GM21717 (cell line): Measurements from ENCODE around the gene MAD1L1.
"Not testable (repeated sequence)": the region's sequence is repeated elsewhere in the genome, so short reads cannot be mapped to it uniquely, and the experiment has no call there.

Source experiments
- ATAC-seq: cut with Tn5 transposase; IDR thresholded peaks from one replicate; pipeline ENCODE4 v1.9.1; 2021; ENCODE audit warnings: mild to moderate bottlenecking, moderate library complexity; ENCODE audit not compliant: unreplicated experiment

The MAD1L1 gene

DNA sequence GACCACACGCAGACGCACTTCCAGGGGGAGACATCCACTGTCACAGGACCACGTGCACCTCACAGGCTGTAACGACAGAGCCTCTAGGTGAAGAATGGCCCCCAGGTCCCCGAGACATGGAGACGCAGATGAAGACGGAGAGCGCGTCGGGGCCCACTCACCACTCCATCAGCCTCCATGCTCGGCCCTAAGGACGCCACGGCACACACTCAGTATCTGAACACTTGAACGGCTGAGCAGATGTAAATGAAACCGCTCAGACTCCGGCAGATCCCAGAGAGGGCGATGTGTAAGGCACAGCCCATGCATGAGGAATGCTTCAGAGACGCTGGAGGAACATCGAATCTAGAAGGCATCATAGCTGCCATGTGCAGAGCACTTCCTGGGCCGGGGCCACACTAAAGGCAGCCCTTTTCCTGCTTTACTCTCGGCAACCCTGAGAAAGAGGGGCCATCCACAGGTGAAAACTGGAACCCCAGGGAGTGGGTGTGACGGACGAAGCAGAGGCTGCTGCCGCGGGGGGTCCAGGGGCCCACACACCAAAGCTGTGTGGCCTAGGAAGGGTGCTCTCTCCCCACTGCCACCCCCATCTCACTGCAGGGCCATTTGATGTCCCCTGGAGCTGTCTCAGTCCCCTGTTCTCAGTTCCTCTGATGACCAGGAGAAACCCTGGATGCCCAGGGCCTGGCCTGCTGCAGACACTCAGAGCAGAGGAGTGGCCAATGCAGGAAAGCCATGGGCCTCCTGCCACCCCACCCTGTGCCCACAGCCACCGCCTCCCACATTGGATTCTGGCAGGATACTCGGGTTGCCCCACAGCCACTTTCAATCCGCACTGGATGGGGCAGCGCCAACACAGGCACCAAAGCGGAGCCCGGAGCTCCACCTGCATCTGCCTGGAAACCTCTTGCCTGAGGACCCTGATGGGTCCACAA lies 253.8 kb downstream of the MAD1L1 start:
- ATAC-seq, result no peak

DNA sequence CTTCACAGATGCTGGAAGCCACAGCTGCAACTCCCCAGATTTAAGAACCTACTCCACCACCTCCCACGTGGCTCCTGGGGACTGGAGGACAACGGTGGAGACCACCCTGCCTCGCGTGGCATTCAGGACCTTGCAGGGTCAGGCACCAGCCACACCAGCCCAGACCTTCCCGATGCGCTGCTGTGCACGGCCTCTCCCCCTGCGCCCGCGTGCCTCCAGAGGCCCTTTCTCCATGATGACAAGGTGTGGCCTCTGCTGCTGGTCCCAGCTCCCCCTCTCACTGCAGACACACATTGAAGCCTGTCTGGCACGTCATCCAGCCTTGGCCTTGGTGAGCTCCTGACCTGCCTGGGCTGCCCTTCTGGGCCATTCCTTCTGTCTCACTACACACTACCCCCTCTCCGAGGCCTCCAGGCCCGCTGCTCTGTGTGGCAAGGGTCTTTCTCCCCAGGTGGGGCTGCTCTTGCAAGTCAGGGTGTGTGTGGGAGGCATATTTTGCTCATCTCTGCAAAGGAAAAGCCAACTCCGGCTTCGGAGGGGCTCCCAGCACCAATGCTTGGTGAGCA lies 254.8 kb downstream of the MAD1L1 start:
- ATAC-seq, result no peak

DNA sequence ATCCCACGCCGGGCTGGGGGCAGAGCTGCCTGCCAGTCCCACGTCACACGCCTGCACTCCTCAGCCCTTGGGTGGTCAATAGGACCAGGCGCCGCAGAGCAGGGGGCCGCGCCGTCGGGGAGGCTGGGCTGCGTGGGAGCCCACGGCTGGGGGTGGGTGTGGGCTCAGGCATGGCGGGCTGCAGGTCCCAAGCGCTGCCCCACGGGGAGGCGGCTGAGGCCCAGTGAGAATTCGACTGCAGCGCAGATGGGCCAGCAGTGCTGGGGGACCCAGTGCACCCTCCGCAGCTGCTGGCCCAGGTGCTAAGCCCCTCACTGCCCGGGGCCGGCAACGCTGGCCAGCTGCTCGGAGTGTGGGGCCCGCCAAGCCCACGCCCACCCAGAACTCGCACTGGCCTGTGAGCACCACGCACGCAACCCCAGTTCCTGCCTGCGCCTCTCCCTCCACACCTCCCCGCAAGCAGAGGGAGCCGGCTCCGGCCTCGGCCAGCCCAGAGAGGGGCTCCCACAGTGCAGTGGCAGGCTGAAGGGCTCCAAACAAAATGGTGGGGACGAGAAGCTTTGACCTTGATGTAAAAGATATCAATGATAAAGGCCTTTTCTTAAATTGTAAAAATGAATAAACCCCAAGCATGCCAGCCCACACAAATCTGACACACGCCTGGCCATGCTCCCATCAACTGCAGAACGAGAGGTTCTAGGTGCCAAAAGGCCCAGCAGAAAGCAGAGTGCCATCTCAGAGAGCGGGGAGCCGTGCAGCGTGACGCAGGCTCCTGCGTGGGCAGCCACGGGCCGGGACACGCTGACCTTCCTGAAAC lies 255.5 kb downstream of the MAD1L1 start:
- no peak for ATAC-seq

DNA sequence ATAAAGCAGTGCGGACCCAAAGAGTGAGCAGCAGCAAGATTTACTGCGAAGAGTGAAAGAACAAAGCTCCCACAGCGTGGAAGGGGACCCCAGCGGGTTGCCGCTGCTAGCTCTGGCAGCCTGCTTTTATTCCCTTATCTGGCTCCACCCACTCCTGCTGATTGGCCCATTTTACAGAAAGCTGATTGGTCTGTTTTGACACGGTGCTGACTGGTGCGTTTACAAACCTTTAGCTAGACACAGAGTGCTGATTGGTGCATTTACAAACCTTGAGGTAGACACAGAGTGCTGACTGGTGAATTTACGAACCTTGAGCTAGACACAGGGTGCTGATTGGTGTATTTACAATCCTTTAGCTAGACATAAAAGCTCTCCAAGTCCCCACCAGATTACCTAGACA lies 256.2 kb downstream of the MAD1L1 start:
- not testable (repeated sequence) for ATAC-seq

DNA sequence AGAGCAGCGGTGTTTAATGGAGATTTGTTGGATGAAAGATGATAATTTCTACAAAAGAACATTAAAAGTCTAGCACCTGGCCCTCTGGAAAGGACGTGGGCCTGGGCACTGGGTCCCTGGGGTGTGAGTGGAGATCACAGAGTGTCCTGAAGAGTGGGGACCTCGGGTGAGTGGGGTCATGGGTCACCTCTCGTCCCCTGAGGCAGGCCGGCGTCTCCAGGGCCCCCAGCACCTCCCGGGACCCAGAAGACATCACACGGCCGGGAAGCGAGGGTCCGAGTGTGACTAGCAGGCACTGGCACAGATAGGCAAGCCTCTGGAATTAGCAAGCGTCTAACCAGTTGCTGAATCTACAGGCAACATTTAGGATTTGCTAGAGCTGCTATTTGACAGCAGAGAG lies 257.2 kb downstream of the MAD1L1 start:
- no peak for ATAC-seq

DNA sequence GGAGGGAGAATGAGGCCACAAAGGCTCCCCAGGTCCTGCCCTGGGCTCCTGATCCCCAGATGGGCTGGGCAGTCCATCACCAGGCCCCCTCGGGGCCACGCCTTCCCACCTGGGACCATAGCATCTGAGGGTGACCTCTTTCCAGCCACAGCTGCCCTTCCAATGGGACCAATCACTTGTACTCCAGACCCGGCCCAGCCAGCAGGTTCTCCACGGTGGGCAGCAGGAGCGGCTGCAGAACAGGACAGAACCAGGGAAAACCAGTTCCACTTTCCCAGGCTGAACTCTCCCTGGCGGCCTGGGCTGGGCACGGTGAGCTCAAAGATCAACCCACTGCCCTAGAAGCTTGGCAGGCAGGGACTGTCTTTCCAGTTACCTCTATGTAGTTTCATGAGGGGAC lies 257.6 kb downstream of the MAD1L1 start:
- no peak for ATAC-seq

DNA sequence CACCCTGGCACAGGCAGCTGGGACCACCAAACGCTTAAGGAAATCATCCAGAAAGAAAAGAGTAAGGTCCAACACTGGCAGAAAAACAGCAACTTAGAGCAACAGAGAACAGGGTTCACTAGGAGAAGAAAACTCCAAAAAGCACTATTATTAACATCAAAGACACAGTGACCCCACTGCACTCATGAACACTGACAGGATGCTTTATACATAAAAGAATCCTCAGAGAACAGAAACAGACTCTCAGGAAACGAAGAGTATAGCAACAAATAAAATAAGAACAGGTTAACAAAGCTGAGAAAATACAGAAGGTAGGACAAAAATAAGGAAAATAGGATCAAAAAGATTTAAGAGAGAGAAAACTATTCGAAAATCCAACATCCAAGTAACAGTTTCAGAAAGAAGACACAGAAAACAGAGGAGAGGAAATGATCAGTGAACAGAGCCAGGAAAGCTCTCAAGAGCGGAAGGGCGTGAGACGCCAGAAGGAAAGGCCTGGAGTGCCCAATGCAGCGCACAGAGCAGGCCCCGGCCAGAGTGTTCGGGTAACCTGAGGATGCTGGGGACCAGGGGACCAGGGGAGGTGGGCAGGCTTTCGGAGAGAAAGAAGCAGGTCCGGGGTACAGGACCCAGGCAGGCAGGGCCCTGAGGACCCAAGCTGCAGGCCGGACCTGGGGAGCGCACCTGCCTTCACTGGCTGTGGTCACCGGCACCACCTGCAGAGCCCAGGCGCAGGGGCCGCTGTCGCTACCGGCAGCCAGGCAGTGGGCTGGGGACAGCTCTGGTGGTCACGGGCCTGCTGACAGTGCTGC lies 258.2 kb downstream of the MAD1L1 start:
- ATAC-seq, result no peak

DNA sequence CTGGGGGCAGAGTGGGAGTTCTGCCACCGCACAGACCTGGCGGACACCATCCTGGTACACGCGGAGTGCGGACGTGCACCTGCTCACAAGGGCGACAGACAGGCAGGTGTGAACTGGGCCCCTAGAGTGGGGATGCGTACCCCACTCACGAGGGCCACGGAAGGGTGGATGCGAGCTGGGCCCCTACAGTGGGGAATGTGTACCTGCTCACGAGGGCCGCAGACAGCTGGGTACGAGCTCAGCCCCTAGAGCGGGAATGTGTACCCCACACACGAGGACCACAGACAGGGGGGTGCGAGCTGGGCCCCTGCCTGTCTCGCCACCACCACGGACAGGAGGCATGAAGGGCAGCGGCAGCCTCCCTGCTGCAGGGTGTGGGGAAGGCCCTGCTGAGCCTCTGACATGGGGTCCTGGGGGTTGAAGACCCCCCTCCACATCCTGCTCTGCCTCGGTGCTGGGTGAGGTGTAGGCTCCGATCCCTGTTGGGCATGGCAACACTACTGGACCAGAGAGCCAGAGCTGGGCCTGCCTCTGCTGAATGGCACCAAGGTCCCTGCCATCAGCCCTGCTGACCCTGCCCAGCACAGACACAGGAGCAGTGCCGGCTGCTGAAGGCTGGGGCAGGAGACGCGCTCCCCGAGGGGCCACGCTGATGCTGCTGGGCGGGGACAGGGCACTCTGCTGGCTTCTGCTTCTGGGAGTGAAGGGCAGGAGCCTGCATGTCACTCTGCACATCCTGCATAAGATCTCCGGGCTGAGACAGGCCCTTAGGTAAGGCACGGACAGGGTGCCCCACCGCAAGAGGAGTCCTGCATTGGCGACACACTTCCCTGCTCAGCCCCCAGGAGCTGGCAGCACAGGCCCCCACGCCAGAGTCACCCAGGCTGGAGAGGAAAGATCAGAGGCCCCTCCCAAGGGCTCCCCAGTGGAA lies 259.2 kb downstream of the MAD1L1 start:
- no peak for ATAC-seq

DNA sequence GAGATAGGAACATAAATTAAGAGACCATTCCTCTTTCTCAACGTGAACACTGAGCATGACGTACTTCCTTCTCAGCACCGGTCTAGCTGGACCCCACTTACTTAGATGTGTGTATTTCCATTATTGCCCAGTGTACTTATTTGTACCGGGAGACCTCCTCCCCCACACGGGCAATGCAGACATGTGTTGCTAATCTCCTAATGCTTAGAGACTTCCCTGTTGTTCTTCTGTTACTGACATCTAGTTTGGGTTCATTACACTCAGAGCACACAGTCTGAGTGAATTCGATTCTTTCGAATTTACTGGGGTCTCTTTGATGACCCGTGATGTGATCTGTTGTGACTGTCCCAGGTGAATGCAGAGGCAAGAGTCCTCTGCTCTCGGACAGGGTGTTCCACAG lies 260.0 kb downstream of the MAD1L1 start:
- ATAC-seq, result no peak

DNA sequence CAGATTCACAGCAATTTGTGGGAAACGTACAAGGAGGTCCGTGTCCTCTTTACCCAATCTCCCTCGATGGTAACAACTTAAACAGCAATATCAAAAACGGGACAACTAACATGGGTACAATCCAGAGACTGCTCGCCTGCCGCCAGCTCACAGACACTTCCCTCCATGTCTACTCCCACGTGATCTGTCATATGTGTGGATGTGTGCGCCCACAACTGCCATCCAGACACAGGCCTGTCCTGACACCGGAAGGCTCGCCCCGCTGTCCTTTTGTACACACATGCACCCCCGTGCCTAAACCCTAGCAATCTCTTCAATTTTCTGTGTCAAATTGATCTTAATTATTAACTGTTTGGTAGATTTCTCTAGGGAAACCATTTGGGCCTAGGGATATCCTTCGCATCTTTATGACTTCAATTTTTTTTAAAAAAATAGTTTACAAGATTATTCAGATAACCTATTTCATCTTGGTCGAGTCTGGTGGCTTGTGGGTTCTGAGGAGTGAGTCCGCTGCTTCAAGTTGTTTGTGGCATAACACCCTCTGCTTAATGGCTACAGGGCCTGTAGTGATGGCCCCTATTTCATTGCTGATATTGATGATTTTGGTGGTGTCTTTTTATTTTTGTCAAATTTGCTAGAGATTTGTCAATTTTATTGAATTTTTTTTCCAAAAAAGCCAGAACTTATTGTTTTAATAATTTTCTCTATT lies 260.6 kb downstream of the MAD1L1 start:
- no peak for ATAC-seq

DNA sequence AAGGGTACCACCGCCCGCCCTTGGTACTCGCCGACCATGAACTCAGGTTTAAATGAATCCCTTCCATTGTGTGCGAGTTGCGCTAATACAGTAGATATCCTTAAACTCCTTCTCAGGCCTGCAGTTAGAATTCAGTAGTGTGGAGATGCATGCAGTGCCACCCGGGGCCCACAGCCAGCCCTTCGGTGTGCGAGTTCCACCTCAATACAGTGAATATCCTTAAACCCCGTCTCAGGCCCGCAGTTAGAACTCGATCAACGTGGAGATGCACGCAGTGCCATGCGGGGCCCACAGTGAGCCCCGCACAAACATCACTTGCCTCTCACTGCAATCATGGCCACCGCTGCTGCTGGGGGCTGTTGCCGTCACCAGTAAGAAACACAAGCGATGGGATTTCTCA lies 261.9 kb downstream of the MAD1L1 start:
- ATAC-seq, result no peak

DNA sequence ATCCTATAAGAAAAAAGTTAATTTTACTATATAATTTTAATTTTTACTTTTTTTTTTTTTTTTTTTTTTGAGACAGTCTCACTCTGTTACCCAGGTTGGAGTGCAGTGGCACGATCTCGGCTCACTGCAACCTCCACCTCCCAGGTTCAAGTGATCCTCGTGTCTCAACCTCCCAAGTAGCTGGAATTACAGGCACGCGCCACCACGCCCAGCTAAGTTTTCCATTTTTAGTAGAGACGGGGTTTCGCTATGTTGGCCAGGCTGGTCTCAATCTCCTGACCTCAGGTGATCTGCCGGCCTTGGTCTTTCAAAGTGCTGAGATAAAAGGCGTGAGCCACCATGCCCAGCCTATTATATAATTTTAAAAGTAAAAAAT lies 262.5 kb downstream of the MAD1L1 start:
- ATAC-seq, result not testable (repeated sequence)

DNA sequence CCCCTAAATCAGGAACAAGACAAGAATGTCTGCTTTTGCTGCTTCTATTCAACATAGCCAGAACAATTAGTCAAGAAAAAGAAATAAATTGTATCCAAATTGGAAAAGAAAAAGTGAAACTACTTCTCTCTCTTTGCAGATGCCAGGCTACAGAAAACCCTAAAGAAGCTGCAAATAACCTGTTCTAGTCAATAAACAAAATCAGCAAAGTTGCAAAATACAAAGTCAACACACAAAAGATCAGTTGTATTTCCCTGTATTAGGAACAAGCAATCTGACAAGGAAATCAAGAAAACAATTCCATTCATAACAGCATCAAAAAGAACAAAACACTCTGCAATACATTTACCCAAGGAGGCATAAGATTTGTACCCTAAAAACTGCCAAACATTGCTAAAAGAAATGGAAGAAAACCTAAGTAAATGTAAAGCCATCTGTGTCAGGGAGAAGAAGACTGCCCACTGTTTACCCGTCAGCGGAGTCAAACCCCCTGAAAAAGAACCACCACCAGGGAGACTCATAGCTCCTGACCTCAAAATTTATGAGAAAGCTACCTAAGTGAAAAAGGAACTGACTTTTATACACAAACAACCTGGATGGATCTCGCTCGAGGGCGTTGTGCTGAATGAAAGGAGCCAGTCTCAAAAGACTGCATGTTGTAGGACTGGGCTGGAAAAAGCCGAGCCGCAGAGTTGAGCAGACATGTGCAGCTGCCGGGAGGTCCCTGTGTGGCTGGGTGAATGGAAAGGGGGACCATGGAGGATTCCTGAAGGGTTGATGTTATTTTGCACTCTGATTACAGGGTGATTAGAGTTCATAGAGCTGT lies 263.1 kb downstream of the MAD1L1 start:
- no peak for ATAC-seq

DNA sequence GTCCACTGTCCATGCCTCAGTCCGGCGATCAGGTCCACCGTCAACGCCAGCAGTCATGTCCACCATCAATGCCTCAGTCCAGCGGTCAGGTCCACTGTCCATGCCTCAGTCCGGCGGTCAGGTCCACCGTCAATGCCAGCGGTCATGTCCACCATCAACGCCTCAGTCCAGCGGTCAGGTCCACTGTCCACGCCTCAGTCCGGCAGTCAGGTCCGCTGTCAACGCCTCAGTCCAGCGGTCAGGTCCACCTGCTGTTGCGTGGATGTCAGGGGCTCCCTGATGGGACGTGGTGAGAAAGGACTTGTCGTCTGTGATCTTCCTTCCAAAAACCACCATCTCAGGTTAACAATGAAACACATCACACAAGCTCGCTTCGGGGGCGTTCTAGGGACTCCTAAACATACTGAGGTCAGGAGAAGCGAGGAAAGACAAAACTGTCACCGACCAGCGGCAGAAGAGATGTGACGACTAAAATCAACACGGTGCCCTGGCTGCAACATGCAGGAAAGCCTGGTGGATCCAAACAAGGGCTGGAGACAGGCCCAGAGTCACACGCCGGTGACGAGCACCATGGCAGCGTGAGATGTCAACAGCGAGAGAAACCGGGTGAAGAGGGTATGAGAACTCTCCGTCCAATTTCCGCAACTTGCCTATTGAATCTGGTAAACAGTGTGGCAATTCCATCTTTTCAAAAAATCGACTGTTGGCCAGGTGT lies 264.2 kb downstream of the MAD1L1 start:
- no peak for ATAC-seq

DNA sequence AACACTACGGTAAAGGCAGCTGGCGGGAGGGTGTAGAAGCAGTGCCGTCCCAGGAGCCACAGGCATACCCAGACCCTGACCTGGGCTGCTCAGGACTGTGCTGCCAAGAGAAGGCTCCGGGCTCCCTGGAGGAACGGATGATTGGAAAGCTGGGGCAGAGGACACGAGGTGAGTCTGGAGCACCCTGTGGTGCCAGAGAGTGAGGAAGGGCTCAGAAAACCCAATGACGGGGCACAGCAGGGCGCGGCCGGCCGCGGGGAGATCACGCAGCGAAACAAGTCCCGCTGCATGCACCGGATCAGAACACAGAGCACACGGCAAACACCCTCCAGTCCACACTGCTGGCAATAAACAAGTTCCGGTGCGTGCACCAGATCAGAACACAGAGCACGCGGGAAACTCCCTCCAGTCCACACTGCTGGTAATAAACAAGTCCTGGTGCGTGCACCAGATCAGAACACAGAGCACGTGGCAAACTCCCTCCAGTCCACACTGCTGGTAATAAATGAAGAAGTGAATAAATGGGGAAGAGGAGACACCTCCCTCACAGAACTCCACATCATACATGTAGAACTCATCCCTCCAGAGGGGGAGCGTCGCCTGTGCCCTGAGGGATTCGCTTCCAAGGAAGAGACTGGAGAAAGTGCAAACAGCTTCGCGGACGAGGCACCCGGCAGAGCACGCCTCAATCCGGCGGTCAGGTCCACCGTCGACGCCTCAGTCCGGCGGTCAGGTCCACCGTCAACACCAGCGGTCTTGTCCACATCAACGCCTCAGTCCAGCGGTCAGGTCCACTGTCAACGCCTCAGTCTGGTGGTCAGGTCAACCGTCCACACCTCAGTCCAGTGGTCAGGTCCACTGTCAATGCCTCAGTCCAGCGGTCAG lies 265.0 kb downstream of the MAD1L1 start:
- ATAC-seq, result no peak

DNA sequence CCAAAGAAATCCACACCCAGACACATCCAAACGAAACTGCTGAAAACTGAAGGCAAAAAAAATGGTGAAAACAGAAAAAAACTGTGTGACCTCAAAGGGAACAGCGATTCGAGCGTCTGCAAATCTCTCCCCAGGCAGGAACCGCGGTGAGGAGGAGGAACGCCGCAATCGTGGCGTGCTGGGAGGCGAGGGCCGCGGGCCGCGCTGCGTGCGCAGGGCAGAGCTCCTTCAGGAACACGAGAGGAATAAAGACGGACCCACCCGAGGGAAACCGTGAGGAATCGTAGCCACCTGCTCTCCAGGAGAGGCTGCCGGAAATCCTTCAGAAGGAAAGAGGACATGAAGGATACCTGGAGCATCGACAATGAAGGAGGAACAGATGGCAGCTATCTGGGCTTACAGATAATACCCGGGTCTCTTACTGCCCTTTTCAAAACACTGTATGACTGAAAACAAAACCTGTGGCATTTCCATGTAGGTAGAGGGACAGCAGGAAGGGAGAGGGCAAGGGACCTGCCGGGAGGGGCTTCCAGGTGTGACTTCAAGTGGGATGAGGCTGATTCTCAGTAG lies 266.0 kb downstream of the MAD1L1 start:
- ATAC-seq, result no peak
